ENCODE measurements around the gene MAPK11. TPM values are rescaled to one million over a fixed set of nuclear protein-coding genes. Genes with fewer than 3 reads are reported as not detected.
A peak's percentile ranks its signal among the peaks of the same experiment; 100 is the strongest.

Gene MAPK11
- total RNA-seq, 1 experiment from 2014 or later: 14.3 TPM

DNA sequence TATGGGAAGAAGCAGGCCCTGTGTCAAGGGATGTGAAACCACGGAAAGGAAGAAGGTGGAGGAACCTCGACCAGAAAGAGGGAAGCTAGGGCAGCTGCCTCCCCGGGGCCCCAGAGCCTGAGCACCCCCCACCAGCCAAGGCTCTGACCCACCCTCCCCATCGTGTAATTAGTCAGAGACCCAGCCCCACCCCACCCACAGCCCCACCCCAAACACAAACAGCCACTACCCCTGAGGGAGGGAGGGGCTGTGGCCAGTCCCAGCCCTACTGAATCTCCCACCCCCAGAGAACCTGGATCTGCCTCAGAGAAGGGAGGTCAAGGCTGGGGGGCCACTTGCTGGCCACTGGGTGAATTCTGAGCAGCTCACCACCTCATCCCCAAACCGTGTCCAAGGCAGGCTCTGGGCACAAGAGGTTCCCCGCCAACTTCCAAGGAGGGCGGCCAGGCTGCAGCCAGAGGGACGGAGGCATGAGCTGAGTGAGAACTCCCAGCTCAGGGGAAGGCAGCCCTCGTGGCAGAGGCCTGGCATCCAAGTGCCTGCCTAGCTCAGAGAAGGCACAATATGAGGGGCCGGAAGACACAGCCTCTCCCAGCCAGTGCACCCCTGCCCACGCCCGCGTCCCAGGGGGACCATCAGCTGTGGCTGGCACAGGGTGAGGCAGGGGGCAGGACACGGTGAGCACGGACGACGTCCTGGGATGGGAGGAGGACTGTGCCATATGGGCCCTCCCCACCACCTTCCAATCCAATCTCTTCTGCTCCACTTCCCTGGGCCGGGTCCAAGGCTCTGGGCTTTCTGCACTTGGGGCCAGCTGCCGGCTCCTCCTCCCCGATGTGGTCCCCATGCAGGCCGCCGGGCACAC, 34.6 kb upstream of the MAPK11 start:
- TF ChIP-seq, protein P1, sequence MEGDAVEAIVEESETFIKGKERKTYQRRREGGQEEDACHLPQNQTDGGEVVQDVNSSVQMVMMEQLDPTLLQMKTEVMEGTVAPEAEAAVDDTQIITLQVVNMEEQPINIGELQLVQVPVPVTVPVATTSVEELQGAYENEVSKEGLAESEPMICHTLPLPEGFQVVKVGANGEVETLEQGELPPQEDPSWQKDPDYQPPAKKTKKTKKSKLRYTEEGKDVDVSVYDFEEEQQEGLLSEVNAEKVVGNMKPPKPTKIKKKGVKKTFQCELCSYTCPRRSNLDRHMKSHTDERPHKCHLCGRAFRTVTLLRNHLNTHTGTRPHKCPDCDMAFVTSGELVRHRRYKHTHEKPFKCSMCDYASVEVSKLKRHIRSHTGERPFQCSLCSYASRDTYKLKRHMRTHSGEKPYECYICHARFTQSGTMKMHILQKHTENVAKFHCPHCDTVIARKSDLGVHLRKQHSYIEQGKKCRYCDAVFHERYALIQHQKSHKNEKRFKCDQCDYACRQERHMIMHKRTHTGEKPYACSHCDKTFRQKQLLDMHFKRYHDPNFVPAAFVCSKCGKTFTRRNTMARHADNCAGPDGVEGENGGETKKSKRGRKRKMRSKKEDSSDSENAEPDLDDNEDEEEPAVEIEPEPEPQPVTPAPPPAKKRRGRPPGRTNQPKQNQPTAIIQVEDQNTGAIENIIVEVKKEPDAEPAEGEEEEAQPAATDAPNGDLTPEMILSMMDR (IDR thresholded peaks at IDR 0.05; ENCODE audit: unreplicated experiment): no peak
- no peaks in the 10 kb centered on the region for H3K27me3 Mint-ChIP-seq (ENCODE audit: unreplicated experiment)
- intact Hi-C loops (cut with micrococcal nuclease; ENCODE audit: unreplicated experiment): no loop called here
- BruUV-seq (replicated peaks): TSS peak; percentile 80
- peak overlapping the region; percentile 67 for H3K4me3 Mint-ChIP-seq (ENCODE audit: low read depth, unreplicated experiment)
- H3K9me3 Mint-ChIP-seq (ENCODE audit: low read depth, unreplicated experiment): no peaks in the 10 kb centered on the region
- H3K27ac Mint-ChIP-seq (ENCODE audit: unreplicated experiment): peak overlapping the region; percentile 84
- peaks cover 83% of the 10 kb centered on the region for H3K36me3 Mint-ChIP-seq (ENCODE audit: insufficient read depth, unreplicated experiment)
- CTCF ChIA-PET: interaction anchor here (0.6 to 3.9 kb wide), 3 partner anchors 8 to 52 kb away, joined by 6 to 26 read pairs (median 8); no protein-coding TSS in a partner anchor
- peaks cover 54% of the 10 kb centered on the region for H3K4me1 Mint-ChIP-seq (ENCODE audit: low read depth, unreplicated experiment)
- DNase-seq: peak; percentile 47

GRCh38 chr22:50303848-50304527, 33.8 kb upstream of the MAPK11 start:
- peaks cover 54% of the 10 kb centered on the region for H3K4me1 Mint-ChIP-seq (ENCODE audit: low read depth, unreplicated experiment)
- H3K4me3 Mint-ChIP-seq (ENCODE audit: low read depth, unreplicated experiment): peak overlapping the region; percentile 67
- H3K27me3 Mint-ChIP-seq (ENCODE audit: unreplicated experiment): no peaks in the 10 kb centered on the region
- H3K27ac Mint-ChIP-seq (ENCODE audit: unreplicated experiment): peak overlapping the region; percentile 84
- H3K36me3 Mint-ChIP-seq (ENCODE audit: insufficient read depth, unreplicated experiment): peaks cover 87% of the 10 kb centered on the region
- DNase-seq: peak; percentile 85
- intact Hi-C loops (cut with micrococcal nuclease; ENCODE audit: unreplicated experiment): no loop called here
- TF ChIP-seq, protein P1 (IDR thresholded peaks at IDR 0.05; ENCODE audit: unreplicated experiment): no peak
- CTCF ChIA-PET: interaction anchor here (1.1 to 3.9 kb wide), 4 partner anchors 8 to 28 kb away, joined by 4 to 26 read pairs (median 7); no protein-coding TSS in a partner anchor
- BruUV-seq (replicated peaks): no TSS peak
- no peaks in the 10 kb centered on the region for H3K9me3 Mint-ChIP-seq (ENCODE audit: low read depth, unreplicated experiment)

DNA sequence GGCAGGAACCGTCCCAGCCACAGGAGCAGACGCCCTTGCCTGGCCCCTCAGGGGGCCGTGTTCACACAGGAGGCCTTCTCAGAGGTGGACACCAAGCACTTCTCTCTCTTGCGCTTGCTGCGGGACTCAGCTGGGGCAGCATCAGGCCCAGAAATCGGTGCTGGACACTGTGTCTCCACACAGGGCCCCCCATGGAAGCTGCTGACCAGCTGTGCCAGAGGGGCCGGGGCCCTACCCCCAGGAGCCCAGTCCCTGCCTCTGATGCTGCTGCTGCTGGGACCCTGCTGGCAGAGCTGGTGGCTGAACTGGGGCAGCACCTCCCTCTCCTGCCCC, 33.3 kb upstream of the MAPK11 start:
- Mint-ChIP-seq H3K4me3 (ENCODE audit: low read depth, unreplicated experiment) (peak overlapping the region; percentile 67), H3K27me3 (ENCODE audit: unreplicated experiment) (no peaks in the 10 kb centered on the region), H3K9me3 (ENCODE audit: low read depth, unreplicated experiment) (no peaks in the 10 kb centered on the region), H3K4me1 (ENCODE audit: low read depth, unreplicated experiment) (peaks cover 55% of the 10 kb centered on the region), H3K27ac (ENCODE audit: unreplicated experiment) (peak overlapping the region; percentile 84), H3K36me3 (ENCODE audit: insufficient read depth, unreplicated experiment) (peaks cover 91% of the 10 kb centered on the region)
- intact Hi-C loops (cut with micrococcal nuclease; ENCODE audit: unreplicated experiment): no loop called here
- no TSS peak for BruUV-seq (replicated peaks)
- CTCF ChIA-PET: interaction anchor here (1.1 to 3.9 kb wide), 3 partner anchors 10 to 27 kb away, joined by 4 to 26 read pairs (median 8); no protein-coding TSS in a partner anchor
- DNase-seq: no peak
- TF ChIP-seq, protein P1 (IDR thresholded peaks at IDR 0.05; ENCODE audit: unreplicated experiment): no peak

GRCh38 chr22:50302564-50302963, 32.4 kb upstream of the MAPK11 start:
- Mint-ChIP-seq H3K4me3 (ENCODE audit: low read depth, unreplicated experiment) (peak overlapping the region; percentile 67), H3K4me1 (ENCODE audit: low read depth, unreplicated experiment) (peaks cover 64% of the 10 kb centered on the region), H3K36me3 (ENCODE audit: insufficient read depth, unreplicated experiment) (peaks cover 89% of the 10 kb centered on the region), H3K27me3 (ENCODE audit: unreplicated experiment) (no peaks in the 10 kb centered on the region), H3K27ac (ENCODE audit: unreplicated experiment) (peak overlapping the region; percentile 70), H3K9me3 (ENCODE audit: low read depth, unreplicated experiment) (no peaks in the 10 kb centered on the region)
- DNase-seq: no peak
- TF ChIP-seq, protein P1 (IDR thresholded peaks at IDR 0.05; ENCODE audit: unreplicated experiment): no peak
- intact Hi-C loops (cut with micrococcal nuclease; ENCODE audit: unreplicated experiment): no loop called here
- BruUV-seq (replicated peaks): no TSS peak
- CTCF ChIA-PET: interaction anchor here (3.9 kb wide), 1 partner anchor 9 kb away, joined by 26 read pairs; no protein-coding TSS in a partner anchor
